ENCODE measurements around the gene GULP1. TPM values are rescaled to one million over a fixed set of nuclear protein-coding genes. Genes with fewer than 3 reads are reported as not detected.

GULP1 gene
- polyA plus RNA-seq, 1 donor from 2014 or later = 10.2 TPM

DNA sequence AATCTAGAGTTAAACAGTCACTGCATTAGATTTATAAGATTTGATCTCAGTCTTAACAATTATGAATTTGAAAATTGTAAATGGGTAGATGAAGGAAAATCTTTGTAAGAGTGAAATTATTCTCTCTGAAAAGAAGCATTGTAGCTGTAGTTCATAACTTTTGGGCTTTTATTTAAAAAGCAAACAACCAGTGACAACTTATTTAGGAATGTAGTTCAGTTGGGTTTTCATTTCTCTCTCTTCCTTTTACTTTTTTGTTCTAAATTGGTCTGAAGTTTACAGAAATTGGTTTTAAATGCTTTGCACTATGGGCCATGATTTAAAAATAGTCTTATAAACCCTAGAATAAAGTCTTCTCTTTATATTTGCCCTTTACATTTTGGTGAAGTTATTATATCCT, 296.6 kb downstream of the GULP1 start:
- Histone ChIP-seq H3K9ac (ENCODE audit: low read length) (no peak overlapping the region), H3K9me3 (ENCODE audit: low read length) (no peaks in the 10 kb centered on the region), H3K27ac (ENCODE audit: low read length) (no peak overlapping the region), H3K4me3 (ENCODE audit: low read length) (no peak overlapping the region), H3K27me3 (ENCODE audit: insufficient read depth, low read depth, low read length) (no peaks in the 10 kb centered on the region), H2AFZ (ENCODE audit: low read depth, low read length) (no peak overlapping the region), H3K4me2 (ENCODE audit: low read length) (no peak overlapping the region), H3K9me2 (ENCODE audit: insufficient read depth, low read length) (no peaks in the 10 kb centered on the region), H3K36me3 (ENCODE audit: insufficient read depth, low read length) (no peaks in the 10 kb centered on the region), H3K79me2 (replicated peaks; ENCODE audit: insufficient read depth, low read length) (no peaks in the 10 kb centered on the region), H3F3A (ENCODE audit: insufficient read depth, low read length, poor library complexity, severe bottlenecking) (no peaks in the 10 kb centered on the region), H4K20me1 (ENCODE audit: insufficient read depth) (no peaks in the 10 kb centered on the region)
- TF ChIP-seq MXI1 (conservative IDR thresholded peaks at IDR 0.05; ENCODE audit: poor library complexity, severe bottlenecking) (no peak), EP300 (conservative IDR thresholded peaks at IDR 0.05; ENCODE audit: poor library complexity, severe bottlenecking) (no peak), TAF1 (IDR thresholded peaks at IDR 0.05; ENCODE audit: low read depth) (no peak), EZH2 (IDR thresholded peaks at IDR 0.05; ENCODE audit: borderline replicate concordance, insufficient read depth, low read length, poor library complexity, severe bottlenecking) (no peak), POLR2AphosphoS5 (IDR thresholded peaks at IDR 0.05) (no peak), RAD21 (conservative IDR thresholded peaks at IDR 0.05) (no peak), SMC3 (conservative IDR thresholded peaks at IDR 0.05; ENCODE audit: poor library complexity) (no peak)
- TF ChIP-seq, protein P1, sequence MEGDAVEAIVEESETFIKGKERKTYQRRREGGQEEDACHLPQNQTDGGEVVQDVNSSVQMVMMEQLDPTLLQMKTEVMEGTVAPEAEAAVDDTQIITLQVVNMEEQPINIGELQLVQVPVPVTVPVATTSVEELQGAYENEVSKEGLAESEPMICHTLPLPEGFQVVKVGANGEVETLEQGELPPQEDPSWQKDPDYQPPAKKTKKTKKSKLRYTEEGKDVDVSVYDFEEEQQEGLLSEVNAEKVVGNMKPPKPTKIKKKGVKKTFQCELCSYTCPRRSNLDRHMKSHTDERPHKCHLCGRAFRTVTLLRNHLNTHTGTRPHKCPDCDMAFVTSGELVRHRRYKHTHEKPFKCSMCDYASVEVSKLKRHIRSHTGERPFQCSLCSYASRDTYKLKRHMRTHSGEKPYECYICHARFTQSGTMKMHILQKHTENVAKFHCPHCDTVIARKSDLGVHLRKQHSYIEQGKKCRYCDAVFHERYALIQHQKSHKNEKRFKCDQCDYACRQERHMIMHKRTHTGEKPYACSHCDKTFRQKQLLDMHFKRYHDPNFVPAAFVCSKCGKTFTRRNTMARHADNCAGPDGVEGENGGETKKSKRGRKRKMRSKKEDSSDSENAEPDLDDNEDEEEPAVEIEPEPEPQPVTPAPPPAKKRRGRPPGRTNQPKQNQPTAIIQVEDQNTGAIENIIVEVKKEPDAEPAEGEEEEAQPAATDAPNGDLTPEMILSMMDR (IDR thresholded peaks at IDR 0.05; ENCODE audit: poor library complexity, severe bottlenecking) = no peak
- TF ChIP-seq, protein P2, sequence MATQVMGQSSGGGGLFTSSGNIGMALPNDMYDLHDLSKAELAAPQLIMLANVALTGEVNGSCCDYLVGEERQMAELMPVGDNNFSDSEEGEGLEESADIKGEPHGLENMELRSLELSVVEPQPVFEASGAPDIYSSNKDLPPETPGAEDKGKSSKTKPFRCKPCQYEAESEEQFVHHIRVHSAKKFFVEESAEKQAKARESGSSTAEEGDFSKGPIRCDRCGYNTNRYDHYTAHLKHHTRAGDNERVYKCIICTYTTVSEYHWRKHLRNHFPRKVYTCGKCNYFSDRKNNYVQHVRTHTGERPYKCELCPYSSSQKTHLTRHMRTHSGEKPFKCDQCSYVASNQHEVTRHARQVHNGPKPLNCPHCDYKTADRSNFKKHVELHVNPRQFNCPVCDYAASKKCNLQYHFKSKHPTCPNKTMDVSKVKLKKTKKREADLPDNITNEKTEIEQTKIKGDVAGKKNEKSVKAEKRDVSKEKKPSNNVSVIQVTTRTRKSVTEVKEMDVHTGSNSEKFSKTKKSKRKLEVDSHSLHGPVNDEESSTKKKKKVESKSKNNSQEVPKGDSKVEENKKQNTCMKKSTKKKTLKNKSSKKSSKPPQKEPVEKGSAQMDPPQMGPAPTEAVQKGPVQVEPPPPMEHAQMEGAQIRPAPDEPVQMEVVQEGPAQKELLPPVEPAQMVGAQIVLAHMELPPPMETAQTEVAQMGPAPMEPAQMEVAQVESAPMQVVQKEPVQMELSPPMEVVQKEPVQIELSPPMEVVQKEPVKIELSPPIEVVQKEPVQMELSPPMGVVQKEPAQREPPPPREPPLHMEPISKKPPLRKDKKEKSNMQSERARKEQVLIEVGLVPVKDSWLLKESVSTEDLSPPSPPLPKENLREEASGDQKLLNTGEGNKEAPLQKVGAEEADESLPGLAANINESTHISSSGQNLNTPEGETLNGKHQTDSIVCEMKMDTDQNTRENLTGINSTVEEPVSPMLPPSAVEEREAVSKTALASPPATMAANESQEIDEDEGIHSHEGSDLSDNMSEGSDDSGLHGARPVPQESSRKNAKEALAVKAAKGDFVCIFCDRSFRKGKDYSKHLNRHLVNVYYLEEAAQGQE (IDR thresholded peaks at IDR 0.05; ENCODE audit: borderline replicate concordance) = no peak

DNA sequence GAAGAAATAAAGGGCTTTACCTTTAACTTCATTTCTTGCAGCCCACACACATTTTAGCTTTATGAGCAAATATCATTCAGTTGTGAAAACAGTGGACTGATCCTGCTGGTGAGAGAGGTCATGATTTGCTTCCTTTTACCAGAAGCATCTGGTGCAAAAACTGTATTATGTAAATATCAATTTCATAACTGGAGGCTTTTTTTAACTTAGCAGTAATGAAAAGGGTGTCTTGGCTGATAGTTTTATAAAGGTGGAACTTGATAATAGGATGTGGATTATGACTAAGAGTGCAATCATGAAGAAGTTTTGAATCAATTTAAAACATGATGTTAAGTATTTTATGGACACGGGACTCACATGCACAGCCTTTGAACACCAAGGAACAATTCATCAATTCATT, 304.4 kb downstream of the GULP1 start:
- Histone ChIP-seq H3K9me3 (ENCODE audit: low read length) (no peaks in the 10 kb centered on the region), H3K27ac (ENCODE audit: low read length) (no peak overlapping the region), H3K4me2 (ENCODE audit: low read length) (no peak overlapping the region), H4K20me1 (ENCODE audit: insufficient read depth) (no peaks in the 10 kb centered on the region), H3K36me3 (ENCODE audit: insufficient read depth, low read length) (no peaks in the 10 kb centered on the region), H3K9me2 (ENCODE audit: insufficient read depth, low read length) (no peaks in the 10 kb centered on the region), H3K27me3 (ENCODE audit: insufficient read depth, low read depth, low read length) (no peaks in the 10 kb centered on the region), H2AFZ (ENCODE audit: low read depth, low read length) (no peak overlapping the region), H3K79me2 (replicated peaks; ENCODE audit: insufficient read depth, low read length) (no peaks in the 10 kb centered on the region), H3K9ac (ENCODE audit: low read length) (no peak overlapping the region), H3K4me3 (ENCODE audit: low read length) (no peak overlapping the region), H3F3A (ENCODE audit: insufficient read depth, low read length, poor library complexity, severe bottlenecking) (no peaks in the 10 kb centered on the region)
- TF ChIP-seq EP300 (conservative IDR thresholded peaks at IDR 0.05; ENCODE audit: poor library complexity, severe bottlenecking) = no peak
- no peak for TF ChIP-seq POLR2AphosphoS5 (IDR thresholded peaks at IDR 0.05)
- TF ChIP-seq RAD21 (conservative IDR thresholded peaks at IDR 0.05) = no peak

DNA sequence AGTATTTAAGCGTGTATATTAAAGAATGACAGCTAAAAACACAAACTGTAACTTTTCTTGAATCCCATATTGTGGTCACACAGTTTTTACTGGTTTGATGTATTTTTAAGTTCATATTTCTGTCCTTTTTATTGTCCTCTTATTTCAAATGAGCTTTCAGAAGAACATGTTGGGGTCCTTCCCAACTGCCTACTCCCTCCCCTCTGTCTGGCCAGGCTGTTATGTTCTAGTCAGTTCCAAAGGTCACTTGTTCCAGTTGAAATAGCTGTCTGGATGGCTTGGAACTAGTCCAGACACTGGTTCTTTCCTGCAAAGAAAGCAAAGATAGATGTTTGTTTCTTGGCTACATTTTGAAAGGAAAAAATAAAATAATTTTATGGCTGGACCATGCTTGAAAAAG, 306.9 kb downstream of the GULP1 start:
- H3K4me3 ChIP-seq (ENCODE audit: low read length) = no peak overlapping the region
- H3K27ac ChIP-seq (ENCODE audit: low read length) = no peak overlapping the region
- no peaks in the 10 kb centered on the region for H3K9me2 ChIP-seq (ENCODE audit: insufficient read depth, low read length)
- H3K79me2 ChIP-seq (replicated peaks; ENCODE audit: insufficient read depth, low read length) = no peaks in the 10 kb centered on the region
- no peak overlapping the region for H2AFZ ChIP-seq (ENCODE audit: low read depth, low read length)
- no peaks in the 10 kb centered on the region for H3K9me3 ChIP-seq (ENCODE audit: low read length)
- no peaks in the 10 kb centered on the region for H3F3A ChIP-seq (ENCODE audit: insufficient read depth, low read length, poor library complexity, severe bottlenecking)
- H3K27me3 ChIP-seq (ENCODE audit: insufficient read depth, low read depth, low read length) = no peaks in the 10 kb centered on the region
- H4K20me1 ChIP-seq (ENCODE audit: insufficient read depth) = no peaks in the 10 kb centered on the region
- no peak overlapping the region for H3K9ac ChIP-seq (ENCODE audit: low read length)
- H3K4me2 ChIP-seq (ENCODE audit: low read length) = no peak overlapping the region
- TF ChIP-seq MXI1 (conservative IDR thresholded peaks at IDR 0.05; ENCODE audit: poor library complexity, severe bottlenecking) (no peak), POLR2AphosphoS5 (IDR thresholded peaks at IDR 0.05) (no peak), TAF1 (IDR thresholded peaks at IDR 0.05; ENCODE audit: low read depth) (no peak), EP300 (conservative IDR thresholded peaks at IDR 0.05; ENCODE audit: poor library complexity, severe bottlenecking) (no peak), RAD21 (conservative IDR thresholded peaks at IDR 0.05) (no peak), SMC3 (conservative IDR thresholded peaks at IDR 0.05; ENCODE audit: poor library complexity) (no peak), EZH2 (IDR thresholded peaks at IDR 0.05; ENCODE audit: borderline replicate concordance, insufficient read depth, low read length, poor library complexity, severe bottlenecking) (no peak)
- TF ChIP-seq, protein P1 (IDR thresholded peaks at IDR 0.05; ENCODE audit: poor library complexity, severe bottlenecking) = no peak
- TF ChIP-seq, protein P2 (IDR thresholded peaks at IDR 0.05; ENCODE audit: borderline replicate concordance) = no peak
- no peaks in the 10 kb centered on the region for H3K36me3 ChIP-seq (ENCODE audit: insufficient read depth, low read length)

Data from neural cell (in vitro differentiated cells).